ENCODE data around the gene ARID5B.

DNA sequence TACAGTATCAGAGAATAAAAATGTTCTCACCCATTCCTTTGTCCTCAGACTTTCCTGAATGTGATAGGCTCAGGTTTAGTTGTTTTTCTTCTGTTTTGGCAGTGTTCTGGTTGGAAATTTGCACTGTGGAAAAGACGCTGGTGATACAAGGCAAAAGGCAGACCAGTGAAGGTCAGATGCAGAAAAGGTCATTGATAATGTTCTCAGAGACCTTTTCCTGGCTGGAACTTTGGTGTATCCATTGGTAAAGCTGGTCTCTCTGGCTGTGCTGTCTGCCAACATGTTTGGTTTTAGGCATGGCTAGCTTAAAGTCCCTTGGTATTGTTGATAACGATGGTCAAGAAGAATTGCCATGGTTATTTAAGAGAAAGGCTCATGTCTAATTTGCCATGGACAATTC lies 11.5 kb downstream of the ARID5B start:
- TF ChIP-seq, protein P1, sequence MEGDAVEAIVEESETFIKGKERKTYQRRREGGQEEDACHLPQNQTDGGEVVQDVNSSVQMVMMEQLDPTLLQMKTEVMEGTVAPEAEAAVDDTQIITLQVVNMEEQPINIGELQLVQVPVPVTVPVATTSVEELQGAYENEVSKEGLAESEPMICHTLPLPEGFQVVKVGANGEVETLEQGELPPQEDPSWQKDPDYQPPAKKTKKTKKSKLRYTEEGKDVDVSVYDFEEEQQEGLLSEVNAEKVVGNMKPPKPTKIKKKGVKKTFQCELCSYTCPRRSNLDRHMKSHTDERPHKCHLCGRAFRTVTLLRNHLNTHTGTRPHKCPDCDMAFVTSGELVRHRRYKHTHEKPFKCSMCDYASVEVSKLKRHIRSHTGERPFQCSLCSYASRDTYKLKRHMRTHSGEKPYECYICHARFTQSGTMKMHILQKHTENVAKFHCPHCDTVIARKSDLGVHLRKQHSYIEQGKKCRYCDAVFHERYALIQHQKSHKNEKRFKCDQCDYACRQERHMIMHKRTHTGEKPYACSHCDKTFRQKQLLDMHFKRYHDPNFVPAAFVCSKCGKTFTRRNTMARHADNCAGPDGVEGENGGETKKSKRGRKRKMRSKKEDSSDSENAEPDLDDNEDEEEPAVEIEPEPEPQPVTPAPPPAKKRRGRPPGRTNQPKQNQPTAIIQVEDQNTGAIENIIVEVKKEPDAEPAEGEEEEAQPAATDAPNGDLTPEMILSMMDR (IDR thresholded peaks at IDR 0.05; ENCODE audit: poor library complexity, severe bottlenecking): no peak
- TF ChIP-seq MXI1 (conservative IDR thresholded peaks at IDR 0.05; ENCODE audit: poor library complexity, severe bottlenecking): no peak
- no peak for TF ChIP-seq POLR2AphosphoS5 (IDR thresholded peaks at IDR 0.05)

All from neural cell (in vitro differentiated cells).